ENCODE results near the gene ACKR2. TPM values are rescaled to one million over a fixed set of nuclear protein-coding genes. Genes with fewer than 3 reads are reported as not detected.

ACKR2 gene
- total and polyA plus RNA-seq, 2 of the 13 experiments (the other 11 are each of a cell fraction or from before 2014, with no cell fraction given) = 1.1 to 1.9 TPM

DNA sequence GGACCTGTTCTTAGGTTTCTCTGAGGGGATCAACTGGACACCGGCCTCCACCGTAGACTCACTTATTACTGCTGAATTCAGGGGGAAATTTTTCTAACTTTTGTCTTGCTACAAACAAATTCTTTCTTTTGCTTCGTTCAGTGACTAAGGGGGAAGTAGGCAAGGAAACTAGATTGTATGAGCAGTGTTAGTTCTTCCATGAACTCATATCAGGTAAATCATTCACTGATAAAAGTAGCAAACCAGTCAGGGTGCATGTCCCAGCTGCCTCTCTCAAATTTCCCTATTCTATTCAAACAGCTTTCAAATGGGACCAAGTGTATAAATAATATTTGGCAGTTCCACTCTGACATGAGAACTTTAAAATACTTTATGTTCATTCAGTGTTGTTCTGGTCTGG, 28.8 kb upstream of the ACKR2 start:
- ChIA-PET POLR2A (interaction anchor here (1.4 to 2.0 kb wide), 3 partner anchors 25 to 97 kb away, joined by 5 to 9 read pairs (median 8); partner anchors contain the start of gene HIGD1A), CTCF (ENCODE audit: low intra/inter-chr PET ratio, low total read pairs) (interaction anchor here (1.1 to 4.0 kb wide), 5 partner anchors 36 to 101 kb away, joined by 3 to 76 read pairs (median 11); no protein-coding TSS in a partner anchor)
- H2AFZ ChIP-seq (ENCODE audit: low read length) = no peak overlapping the region
- no peak for FAIRE-seq
- WGBS (ENCODE audit: low lambda C conversion rate) = 84% methylated on average over 3 of the region's 3 CpGs
- no peak overlapping the region for H3K4me3 ChIP-seq (replicated peaks in 1 of 3; ENCODE audit: insufficient read depth in 1 of 3, low read depth in 2 of 3, low read length in 3 of 3)
- DNase-seq (ENCODE audit: low spot score) = no peak
- peaks cover 16% of the 10 kb centered on the region for H3K4me1 ChIP-seq (ENCODE audit: insufficient read depth, low read length)
- peaks cover 6 to 14% of the 10 kb centered on the region in 2 experiments; a peak in 4 of 5 replicates for H3K36me3 ChIP-seq (replicated peaks in 1 of 2; ENCODE audit: control insufficient read depth in 1 of 2, insufficient read depth in 2 of 2, low read length in 2 of 2)
- H3K79me2 ChIP-seq (ENCODE audit: insufficient read depth, low read length) = peaks cover under 1% of the 10 kb centered on the region
- H3K27ac ChIP-seq (ENCODE audit: extremely low read length, insufficient read depth, low read length) = no peak overlapping the region
- intact Hi-C loops (cut with micrococcal nuclease; ENCODE audit: unreplicated experiment) (loop anchor here (1.0 to 2.0 kb wide), 2 partner anchors 100 to 105 kb away; no protein-coding TSS in a partner anchor), in situ Hi-C loops (cut with HindIII; ENCODE audit: extremely low pct_ligation_motif_present, low pct_unique_long_range_greater_than_20kb) (loop anchor here (5.0 kb wide), 2 partner anchors 57 to 97 kb away; partner anchors contain the start of gene CYP8B1)
- H3K27me3 ChIP-seq (ENCODE audit: control insufficient read depth in 1 of 2, insufficient read depth in 2 of 2, low read length in 2 of 2) = no peaks in the 10 kb centered on the region
- no peak overlapping the region for H3K4me2 ChIP-seq (ENCODE audit: low read depth, low read length)
- no peak overlapping the region for H3K9ac ChIP-seq (ENCODE audit: insufficient read depth, low read depth, low read length)
- no peak for TF ChIP-seq THAP11 (CRISPR knock-in tag; IDR thresholded peaks at IDR 0.05)
- TF ChIP-seq SMC3 (IDR thresholded peaks at IDR 0.05; ENCODE audit: low read length) = no peak
- no peak for TF ChIP-seq NR1H2 (CRISPR knock-in tag; IDR thresholded peaks at IDR 0.05; ENCODE audit: borderline replicate concordance, low read depth)
- TF ChIP-seq, protein P1, sequence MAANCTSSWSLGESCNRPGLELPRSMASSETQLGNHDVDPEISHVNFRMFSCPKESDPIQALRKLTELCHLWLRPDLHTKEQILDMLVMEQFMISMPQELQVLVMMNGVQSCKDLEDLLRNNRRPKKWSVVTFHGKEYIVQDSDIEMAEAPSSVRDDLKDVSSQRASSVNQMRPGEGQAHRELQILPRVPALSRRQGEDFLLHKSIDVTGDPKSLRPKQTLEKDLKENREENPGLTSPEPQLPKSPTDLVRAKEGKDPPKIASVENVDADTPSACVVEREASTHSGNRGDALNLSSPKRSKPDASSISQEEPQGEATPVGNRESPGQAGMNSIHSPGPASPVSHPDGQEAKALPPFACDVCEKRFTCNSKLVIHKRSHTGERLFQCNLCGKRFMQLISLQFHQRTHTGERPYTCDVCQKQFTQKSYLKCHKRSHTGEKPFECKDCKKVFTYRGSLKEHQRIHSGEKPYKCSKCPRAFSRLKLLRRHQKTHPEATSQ (CRISPR knock-in tag; IDR thresholded peaks at IDR 0.05; ENCODE audit: borderline replicate concordance) = no peak
- TF ChIP-seq, protein P2, sequence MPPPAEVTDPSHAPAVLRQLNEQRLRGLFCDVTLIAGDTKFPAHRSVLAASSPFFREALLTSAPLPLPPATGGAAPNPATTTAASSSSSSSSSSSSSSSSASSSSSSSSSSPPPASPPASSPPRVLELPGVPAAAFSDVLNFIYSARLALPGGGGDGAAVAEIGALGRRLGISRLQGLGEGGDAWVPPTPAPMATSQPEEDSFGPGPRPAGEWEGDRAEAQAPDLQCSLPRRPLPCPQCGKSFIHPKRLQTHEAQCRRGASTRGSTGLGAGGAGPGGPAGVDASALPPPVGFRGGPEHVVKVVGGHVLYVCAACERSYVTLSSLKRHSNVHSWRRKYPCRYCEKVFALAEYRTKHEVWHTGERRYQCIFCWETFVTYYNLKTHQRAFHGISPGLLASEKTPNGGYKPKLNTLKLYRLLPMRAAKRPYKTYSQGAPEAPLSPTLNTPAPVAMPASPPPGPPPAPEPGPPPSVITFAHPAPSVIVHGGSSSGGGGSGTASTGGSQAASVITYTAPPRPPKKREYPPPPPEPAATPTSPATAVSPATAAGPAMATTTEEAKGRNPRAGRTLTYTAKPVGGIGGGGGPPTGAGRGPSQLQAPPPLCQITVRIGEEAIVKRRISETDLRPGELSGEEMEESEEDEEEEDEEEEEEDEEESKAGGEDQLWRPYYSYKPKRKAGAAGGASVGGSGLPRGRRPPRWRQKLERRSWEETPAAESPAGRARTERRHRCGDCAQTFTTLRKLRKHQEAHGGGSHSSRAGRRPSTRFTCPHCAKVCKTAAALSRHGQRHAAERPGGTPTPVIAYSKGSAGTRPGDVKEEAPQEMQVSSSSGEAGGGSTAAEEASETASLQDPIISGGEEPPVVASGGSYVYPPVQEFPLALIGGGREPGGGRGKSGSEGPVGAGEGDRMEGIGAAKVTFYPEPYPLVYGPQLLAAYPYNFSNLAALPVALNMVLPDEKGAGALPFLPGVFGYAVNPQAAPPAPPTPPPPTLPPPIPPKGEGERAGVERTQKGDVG (CRISPR knock-in tag; IDR thresholded peaks at IDR 0.05; ENCODE audit: borderline replicate concordance) = no peak
- no peak for TF ChIP-seq HNRNPL (IDR thresholded peaks at IDR 0.05; ENCODE audit: low read depth, low read length)
- H3K9me3 ChIP-seq (ENCODE audit: low read length) = no peaks in the 10 kb centered on the region
- BruUV-seq (replicated peaks) = no TSS peak
- H4K20me1 ChIP-seq (ENCODE audit: insufficient read depth, low read length) = no peaks in the 10 kb centered on the region
- ATAC-seq = peak; percentile 17; the same call in 1 of the 3 replicates
